B cell (primary cell): ENCODE results near the gene SERPINI1. TPM values are rescaled to one million over a fixed set of nuclear protein-coding genes. Genes with fewer than 3 reads are reported as not detected.

Experiments
- ATAC-seq: fragments of 200-7000 bp; cut with Tn5 transposase; one replicate; pipeline ENCODE4 v1.10.0; 2021; ENCODE audit warnings: low read depth, mild to moderate bottlenecking, moderate number of reproducible peaks, moderate library complexity
- CTCF ChIA-PET: fragments of 350-600 bp; sonication (Branson Sonifier 250); formaldehyde crosslinking; loops from one replicate; lab custom pipeline; 2021; ENCODE audit warnings: antibody characterized with exemption, inconsistent platforms; lab: Charles Lee
- POLR2A ChIA-PET: fragments of 350-600 bp; sonication (Branson Sonifier 250); formaldehyde crosslinking; loops from one replicate; lab custom pipeline; 2021; ENCODE audit warnings: antibody characterized with exemption; lab: Charles Lee
- DNase-seq: peaks from one replicate; pipeline ENCODE4 v3.0.0; 2013
- H2AFZ ChIP-seq: 2 replicates; pipeline ENCODE4 v1.6.1; 2012; ENCODE audit warnings: mild to moderate bottlenecking, low read depth, low read length; ENCODE audit not compliant: insufficient read depth, poor library complexity, severe bottlenecking
- H3K27ac ChIP-seq, 2 donors: 1 replicate in 1 of 2; 2 replicates in 1 of 2; pipeline ENCODE4 v1.5.1; 2012 to 2013; ENCODE audit warnings: low read length in 2 of 2, mild to moderate bottlenecking in 2 of 2, moderate library complexity in 1 of 2
- H3K27me3 ChIP-seq, 4 experiments: fragments of 200-600 bp in 1 of 4; sonication (generic) in 1 of 4; replicated peaks in 1 of 4; 1 replicate in 2 of 4; 2 replicates in 2 of 4; pipeline versions ENCODE4 v1.6.1 to v1.7.0; 2013 to 2016; ENCODE audit warnings: low read length in 3 of 4, mild to moderate bottlenecking in 2 of 4, mixed read lengths in 1 of 4, moderate library complexity in 1 of 4; ENCODE audit not compliant: insufficient read depth in 4 of 4, control insufficient read depth in 3 of 4; ENCODE audit errors: control extremely low read depth in 1 of 4
- H3K36me3 ChIP-seq, 2 experiments: replicated peaks in 1 of 2; 1 replicate in 1 of 2; 2 replicates in 1 of 2; pipeline versions ENCODE4 v1.6.1 to v1.7.1; 2013; ENCODE audit warnings: low read length in 1 of 2; ENCODE audit not compliant: insufficient read depth in 2 of 2, control insufficient read depth in 1 of 2; ENCODE audit errors: control extremely low read depth in 1 of 2, extremely low read depth in 1 of 2
- H3K4me1 ChIP-seq, 2 donors: fragments of 200-600 bp in 1 of 2; sonication (generic) in 1 of 2; 1 replicate in 1 of 2; 2 replicates in 1 of 2; pipeline versions ENCODE4 v1.5.1 to v1.6.1; 2013 to 2017; ENCODE audit warnings: low read length in 2 of 2; ENCODE audit not compliant: control insufficient read depth in 2 of 2, insufficient read depth in 2 of 2
- H3K4me2 ChIP-seq: replicated peaks from 2 replicates; pipeline ENCODE3; 2012; ENCODE audit warnings: mild to moderate bottlenecking, low read depth, low read length; ENCODE audit not compliant: poor library complexity, severe bottlenecking
- H3K4me3 ChIP-seq, 5 experiments: fragments of 200-600 bp in 1 of 5; sonication (generic) in 1 of 5; 1 replicate in 3 of 5; 2 replicates in 2 of 5; pipeline versions ENCODE4 v1.5.1 to v1.7.0; 2011 to 2016; ENCODE audit warnings: low read length in 4 of 5, mild to moderate bottlenecking in 4 of 5, low read depth in 2 of 5, control low read depth in 1 of 5, moderate library complexity in 1 of 5; ENCODE audit not compliant: insufficient read depth in 1 of 5; ENCODE audit errors: control extremely low read depth in 1 of 5, extremely low read depth in 1 of 5
- H3K79me2 ChIP-seq: fragments of 200-600 bp; sonication (generic); one replicate; pipeline ENCODE4 v1.6.0; 2016; ENCODE audit warnings: low read length; ENCODE audit not compliant: control insufficient read depth, insufficient read depth
- H3K9ac ChIP-seq: fragments of 200-600 bp; sonication (generic); 2 replicates; pipeline ENCODE4 v1.6.1; 2017; ENCODE audit warnings: mild to moderate bottlenecking, low read length, moderate library complexity
- H3K9me3 ChIP-seq, 3 donors: one replicate each; pipeline versions ENCODE4 v1.6.1 to v1.7.1; 2013; ENCODE audit warnings: low read length in 2 of 3; ENCODE audit not compliant: control insufficient read depth in 2 of 3, insufficient read depth in 1 of 3; ENCODE audit errors: control extremely low read depth in 1 of 3
- H4K20me1 ChIP-seq: 2 replicates; pipeline ENCODE4 v1.6.0; 2012; ENCODE audit warnings: mild to moderate bottlenecking, low read length; ENCODE audit not compliant: insufficient read depth, control insufficient read depth, poor library complexity, severe bottlenecking
- H3K27ac Mint-ChIP-seq: one replicate; pipeline ENCODE4 v1.8.0; 2021; ENCODE audit warnings: mixed read lengths
- H3K27me3 Mint-ChIP-seq: one replicate; pipeline ENCODE4 v1.8.0; 2021; ENCODE audit warnings: mixed read lengths
- H3K4me1 Mint-ChIP-seq: one replicate; pipeline ENCODE4 v1.8.0; 2021; ENCODE audit warnings: mixed read lengths
- H3K4me3 Mint-ChIP-seq: one replicate; pipeline ENCODE4 v1.8.0; 2021; ENCODE audit warnings: mixed read lengths
- H3K9me3 Mint-ChIP-seq: one replicate; pipeline ENCODE4 v1.8.0; 2022; ENCODE audit warnings: mixed read lengths; ENCODE audit not compliant: insufficient read depth
- CTCF ChIP-seq: fragments of 200-600 bp; IDR thresholded peaks from one replicate; pipeline ENCODE4 v1.8.0; 2022; ENCODE audit warnings: antibody characterized with exemption, mild to moderate bottlenecking
- EZH2 ChIP-seq: IDR thresholded peaks from 2 replicates; pipeline ENCODE4 v1.6.1; 2012; ENCODE audit warnings: borderline replicate concordance, low read depth, mild to moderate bottlenecking, moderate library complexity, low read length; ENCODE audit not compliant: insufficient read depth, poor library complexity, severe bottlenecking
- WGBS: methylation state at CpG from one replicate; pipeline ENCODE4 v1.1.5; 2013; ENCODE audit warnings: missing lambda C conversion rate; ENCODE audit not compliant: insufficient coverage; 5-methylcytosine and 5-hydroxymethylcytosine counted together
- intact Hi-C: fragments of 100-400 bp; cut with micrococcal nuclease; formaldehyde crosslinking; loops from one replicate; pipeline ENCODE4 v1.10.0; 2022
- polyA plus RNA-seq: library from polyadenylated mRNA; depleted of rRNA; stranded (reverse); fragments of >200 nt; gene quantifications from 2 replicates; pipeline ENCODE4 v1.2.3, GENCODE V29; 2012
- total RNA-seq, 2 donors: library from RNA; stranded (reverse); fragments of 120-200 nt in 1 of 2; gene quantifications; 1 replicate in 1 of 2; 2 replicates in 1 of 2; pipeline versions ENCODE4 v1.2.3 to v1.2.4, GENCODE V29; 2013 to 2022

Gene SERPINI1
- total and polyA plus RNA-seq, 2 donors (not counting 1 experiment from before 2014, with no cell fraction given): 6.8 to 7.0 TPM

- H2AFZ ChIP-seq: no peak overlapping the region
- no peak for ATAC-seq
- DNase-seq: no peak
- no peak overlapping the region for H3K9ac ChIP-seq
- H3K4me3 Mint-ChIP-seq: no peak overlapping the region
- no peak overlapping the region for H3K27ac Mint-ChIP-seq
- ChIA-PET POLR2A (no interaction called here), CTCF (interaction anchor here (1.2 kb wide), 1 partner anchor 90 kb away, joined by 3 read pairs; no protein-coding TSS in a partner anchor)
- H3K9me3 Mint-ChIP-seq: peaks cover 3% of the 10 kb centered on the region
- H3K4me1 ChIP-seq: no peaks in the 10 kb centered on the region
- peaks cover 5% of the 10 kb centered on the region for H3K27me3 Mint-ChIP-seq
- no peaks in the 10 kb centered on the region for H4K20me1 ChIP-seq
- no peaks in the 10 kb centered on the region for H3K36me3 ChIP-seq
- TF ChIP-seq CTCF (no peak), EZH2 (no peak)
- WGBS: no CpG with 5 or more reads among the region's 1 CpG
- no peaks in the 10 kb centered on the region for H3K4me1 Mint-ChIP-seq
- H3K27ac ChIP-seq: no peak overlapping the region
- H3K27me3 ChIP-seq: no peaks in the 10 kb centered on the region
- H3K79me2 ChIP-seq: no peaks in the 10 kb centered on the region
- intact Hi-C loops: no loop called here
- no peak overlapping the region for H3K4me2 ChIP-seq
- H3K9me3 ChIP-seq: no peaks in the 10 kb centered on the region
- no peak overlapping the region for H3K4me3 ChIP-seq
Measured at GRCh38 chr3:167851171-167851570, 115.7 kb downstream of the SERPINI1 start.

GRCh38 chr3:167851749-167852148, 116.2 kb downstream of the SERPINI1 start:
- Mint-ChIP-seq H3K4me3 (no peak overlapping the region), H3K27me3 (peaks cover 7% of the 10 kb centered on the region), H3K27ac (no peak overlapping the region), H3K9me3 (peaks cover 3% of the 10 kb centered on the region), H3K4me1 (no peaks in the 10 kb centered on the region)
- POLR2A ChIA-PET: no interaction called here
- Histone ChIP-seq H4K20me1 (no peaks in the 10 kb centered on the region), H3K9me3 (no peaks in the 10 kb centered on the region), H2AFZ (no peak overlapping the region), H3K27me3 (no peaks in the 10 kb centered on the region), H3K36me3 (no peaks in the 10 kb centered on the region), H3K4me2 (no peak overlapping the region), H3K4me3 (no peak overlapping the region), H3K9ac (no peak overlapping the region), H3K27ac (no peak overlapping the region), H3K4me1 (no peaks in the 10 kb centered on the region), H3K79me2 (no peaks in the 10 kb centered on the region)
- TF ChIP-seq EZH2: no peak
- TF ChIP-seq CTCF: no peak
- no peak for ATAC-seq
- CTCF ChIA-PET: no interaction called here
- DNase-seq: no peak
- WGBS: no CpG with 5 or more reads among the region's 3 CpGs
- intact Hi-C loops: no loop called here
